BE2C (cell line): ENCODE data around the gene CSNK1G3.
"Not testable (repeated sequence)": the region's sequence is repeated elsewhere in the genome, so short reads cannot be mapped to it uniquely, and the experiment has no call there.

Source experiments
- DNase-seq: peaks from one replicate; pipeline ENCODE4 v3.0.0-alpha.2; 2020
- H3K27me3 ChIP-seq: fragments of 250-450 bp; sonication (Bioruptor Pico); 2 replicates; pipeline ENCODE4 v1.5.1; 2020; ENCODE audit warnings: mild to moderate bottlenecking
- H3K36me3 ChIP-seq: fragments of 250-450 bp; sonication (Bioruptor Pico); 2 replicates; pipeline ENCODE4 v1.5.1; 2020; ENCODE audit warnings: mild to moderate bottlenecking
- H3K4me1 ChIP-seq: fragments of 250-450 bp; sonication (Bioruptor Pico); 2 replicates; pipeline ENCODE4 v1.5.1; 2020
- H3K4me3 ChIP-seq: 2 replicates; pipeline ENCODE4 v1.5.1; 2011; ENCODE audit warnings: low read depth, low read length
- H3K9me3 ChIP-seq: fragments of 250-450 bp; sonication (Bioruptor Pico); 2 replicates; pipeline ENCODE4 v1.5.1; 2020
- CTCF ChIP-seq: IDR thresholded peaks from 2 replicates; pipeline ENCODE4 v1.5.1; 2012; ENCODE audit warnings: mild to moderate bottlenecking, low read depth, low read length

CSNK1G3 gene

GRCh38 chr5:123478546-123478945 lies 33.4 kb upstream of the CSNK1G3 start:
- Histone ChIP-seq H3K4me1 (no peaks in the 10 kb centered on the region), H3K27me3 (no peaks in the 10 kb centered on the region), H3K9me3 (no peaks in the 10 kb centered on the region), H3K4me3 (no peak overlapping the region), H3K36me3 (no peaks in the 10 kb centered on the region)
- no peak for DNase-seq
- TF ChIP-seq CTCF, result no peak

- Histone ChIP-seq H3K9me3 (no peaks in the 10 kb centered on the region), H3K4me1 (no peaks in the 10 kb centered on the region), H3K36me3 (no peaks in the 10 kb centered on the region), H3K4me3 (no peak overlapping the region), H3K27me3 (no peaks in the 10 kb centered on the region)
- TF ChIP-seq CTCF, result no peak
- DNase-seq, result no peak
Observed at GRCh38 chr5:123482258-123482657, 29.7 kb upstream of the CSNK1G3 start.

GRCh38 chr5:123483446-123484077 lies 28.4 kb upstream of the CSNK1G3 start:
- TF ChIP-seq CTCF, result no peak
- DNase-seq, result no peak
- Histone ChIP-seq H3K4me3 (no peak overlapping the region), H3K27me3 (no peaks in the 10 kb centered on the region; the same call in 1 of the 2 replicates), H3K9me3 (no peaks in the 10 kb centered on the region), H3K36me3 (no peaks in the 10 kb centered on the region), H3K4me1 (no peaks in the 10 kb centered on the region)

- no peaks in the 10 kb centered on the region; the same call in 1 of the 2 replicates for H3K27me3 ChIP-seq
- no peak overlapping the region for H3K4me3 ChIP-seq
- DNase-seq, result no peak
- no peak for TF ChIP-seq CTCF
- H3K4me1 ChIP-seq, result no peaks in the 10 kb centered on the region
- H3K36me3 ChIP-seq, result no peaks in the 10 kb centered on the region
- no peaks in the 10 kb centered on the region for H3K9me3 ChIP-seq
Observed at GRCh38 chr5:123485275-123485674, 26.7 kb upstream of the CSNK1G3 start.

GRCh38 chr5:123486951-123487655 lies 24.9 kb upstream of the CSNK1G3 start:
- no peaks in the 10 kb centered on the region for H3K9me3 ChIP-seq
- H3K4me3 ChIP-seq, result no peak overlapping the region
- H3K4me1 ChIP-seq, result no peaks in the 10 kb centered on the region
- no peaks in the 10 kb centered on the region; the same call in 1 of the 2 replicates for H3K27me3 ChIP-seq
- no peak for TF ChIP-seq CTCF
- no peaks in the 10 kb centered on the region for H3K36me3 ChIP-seq
- DNase-seq, result no peak

- Histone ChIP-seq H3K4me3 (no peak overlapping the region), H3K27me3 (no peaks in the 10 kb centered on the region; the same call in 1 of the 2 replicates), H3K4me1 (no peaks in the 10 kb centered on the region), H3K36me3 (no peaks in the 10 kb centered on the region), H3K9me3 (no peaks in the 10 kb centered on the region)
- DNase-seq, result no peak
- no peak for TF ChIP-seq CTCF
Observed at GRCh38 chr5:123490974-123491373, 21.0 kb upstream of the CSNK1G3 start.

- not testable (repeated sequence) for DNase-seq, H3K4me1 ChIP-seq, H3K4me3 ChIP-seq, H3K27me3 ChIP-seq, H3K9me3 ChIP-seq, H3K36me3 ChIP-seq
Observed at GRCh38 chr5:123495211-123495610, 16.8 kb upstream of the CSNK1G3 start.
